OCI-M2 (cell line): ENCODE results near the gene IGSF11.
"Not testable (repeated sequence)": the region's sequence is repeated elsewhere in the genome, so short reads cannot be mapped to it uniquely, and the experiment has no call there.

Experiments
- DNase-seq: peaks from one replicate; lab custom pipeline; 2025; ENCODE audit not compliant: unreplicated experiment; lab: John Stamatoyannopoulos, UW

Gene IGSF11

GRCh38 chr3:119034256-119035013 lies at the start of gene IGSF11:
Gene IGSF11 (minus strand): TSS chr3:119034846. CDS start chr3:119034582, 264 bp downstream.
- DNase-seq: no peak

GRCh38 chr3:119080364-119080763 lies 45.7 kb upstream of the IGSF11 start:
- DNase-seq: no peak

- DNase-seq: no peak
These were observed 38.8 kb upstream of the IGSF11 start for GRCh38 chr3:119073258-119074001.

- not testable (repeated sequence) for DNase-seq
These were observed 37.8 kb upstream of the IGSF11 start for GRCh38 chr3:119072451-119072850.

GRCh38 chr3:119069725-119070124 lies 35.1 kb upstream of the IGSF11 start:
- no peak for DNase-seq

GRCh38 chr3:119063471-119063870 lies 28.8 kb upstream of the IGSF11 start:
- no peak for DNase-seq

- no peak for DNase-seq
These were observed 28.2 kb upstream of the IGSF11 start for GRCh38 chr3:119062892-119063291.

GRCh38 chr3:119044593-119044992 lies 9.9 kb upstream of the IGSF11 start:
- DNase-seq: no peak

- DNase-seq: no peak
These were observed 7.5 kb upstream of the IGSF11 start for GRCh38 chr3:119042162-119042561.

- DNase-seq: no peak
These were observed 334 bp upstream of the IGSF11 start for GRCh38 chr3:119035014-119035346.

- no peak for DNase-seq
These were observed 1.0 kb downstream of the IGSF11 start for GRCh38 chr3:119033393-119034255.

GRCh38 chr3:119025171-119025795 lies 9.4 kb downstream of the IGSF11 start:
- DNase-seq: no peak

GRCh38 chr3:119019767-119020518 lies 14.7 kb downstream of the IGSF11 start:
- DNase-seq: no peak

GRCh38 chr3:119018690-119019463 lies 15.8 kb downstream of the IGSF11 start:
- no peak for DNase-seq

GRCh38 chr3:119015942-119016341 lies 18.7 kb downstream of the IGSF11 start:
- no peak for DNase-seq

GRCh38 chr3:119013951-119014350 lies 20.7 kb downstream of the IGSF11 start:
- DNase-seq: no peak

- DNase-seq: no peak
These were observed 23.1 kb downstream of the IGSF11 start for GRCh38 chr3:119011528-119011927.

- no peak for DNase-seq
These were observed 37.5 kb downstream of the IGSF11 start for GRCh38 chr3:118997190-118997589.

GRCh38 chr3:118991775-118992174 lies 42.9 kb downstream of the IGSF11 start:
- DNase-seq: no peak
